Activated CD4-positive, alpha-beta T cell treated with anti-CD3 and anti-CD28 coated beads, Interleukin-2, amount 50 U/mL, for 24 hours (primary cell): ENCODE results near the gene ZNF775.

Experiments used
- DNase-seq, 2 donors: peaks; one replicate each; pipeline ENCODE4 v3.0.0-alpha.2; 2020; ENCODE audit warnings: low read depth in 1 of 2, low spot score in 1 of 2

Gene ZNF775

DNA sequence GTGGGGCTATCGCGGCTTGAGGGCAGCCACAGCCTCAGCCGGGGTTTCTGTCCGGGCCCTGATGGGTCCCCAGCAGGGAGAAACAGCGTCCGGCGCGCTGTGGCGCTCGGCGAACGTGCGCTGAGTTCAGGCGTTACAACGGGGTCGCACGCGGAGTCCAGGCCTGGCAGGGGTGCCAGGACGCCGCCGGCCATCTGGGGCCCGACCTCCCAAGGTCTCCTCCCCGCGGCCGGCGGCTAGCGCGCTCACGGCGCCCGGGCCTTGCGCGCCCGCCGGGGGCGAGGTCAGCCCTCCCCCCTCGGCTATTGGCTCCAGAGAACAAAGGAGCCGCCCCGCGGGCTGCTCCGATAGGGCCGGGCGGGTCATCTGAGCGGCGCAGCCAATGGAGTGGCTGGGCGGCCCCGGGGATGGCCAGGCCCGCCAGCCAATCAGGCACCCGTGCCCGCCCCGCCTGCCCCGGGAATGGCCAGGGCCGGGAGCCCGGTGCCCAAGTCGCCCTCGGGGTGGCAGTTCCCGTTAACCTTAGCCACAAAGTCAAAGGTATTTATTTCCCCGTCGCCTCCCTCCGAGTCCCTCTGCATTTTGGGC is at the start of gene ZNF775:
TSS of gene ZNF775 (plus strand) at position 478 of the 588 bp plus-strand sequence. CDS start 9,141 bp downstream, outside the sequence.
- peak; percentile 75 to 85 for DNase-seq

- no peak for DNase-seq
These were observed 49.6 kb upstream of the ZNF775 start for GRCh38 chr7:150329331-150330120.

- no peak for DNase-seq
These were observed 48.8 kb upstream of the ZNF775 start for GRCh38 chr7:150330211-150330885.

DNA sequence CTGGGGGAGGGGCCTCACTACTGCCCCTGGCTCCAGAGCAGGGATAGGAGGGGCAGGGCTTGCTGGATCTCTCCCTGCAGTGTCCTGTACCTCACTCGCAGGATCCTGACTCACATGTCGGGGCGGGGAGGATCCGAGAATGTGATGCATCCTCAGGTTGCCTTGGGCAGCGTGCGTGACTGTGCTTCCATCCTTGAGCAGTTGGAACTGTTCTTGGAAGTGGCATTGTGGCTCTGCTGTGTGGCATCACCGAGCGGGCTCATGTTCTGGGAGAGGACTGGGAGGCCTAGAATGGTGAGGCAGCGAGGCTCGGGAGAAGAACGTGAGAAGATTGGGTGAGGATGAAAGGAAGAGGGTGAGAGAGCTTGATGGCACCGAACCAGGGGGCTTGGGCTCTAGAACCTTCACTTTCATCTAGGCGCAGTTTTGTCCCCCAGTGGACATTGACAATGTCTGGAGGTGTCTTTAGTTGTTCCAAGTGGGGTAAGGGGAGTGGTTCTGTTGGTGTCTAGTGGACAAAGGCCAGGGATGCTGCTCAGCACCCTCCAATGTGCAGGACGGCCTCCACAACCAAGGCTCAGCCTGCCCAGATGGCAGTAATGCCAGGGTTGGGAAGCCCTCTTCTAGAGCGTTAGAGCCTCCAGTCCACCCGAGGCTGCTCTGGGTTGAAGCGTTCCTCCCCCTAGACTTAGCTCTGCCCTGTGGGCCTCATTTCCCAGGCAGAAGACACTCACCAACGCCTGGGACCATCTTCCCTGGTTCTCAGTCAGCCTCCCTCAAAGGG is 46.1 kb upstream of the ZNF775 start:
- no peak for DNase-seq

DNA sequence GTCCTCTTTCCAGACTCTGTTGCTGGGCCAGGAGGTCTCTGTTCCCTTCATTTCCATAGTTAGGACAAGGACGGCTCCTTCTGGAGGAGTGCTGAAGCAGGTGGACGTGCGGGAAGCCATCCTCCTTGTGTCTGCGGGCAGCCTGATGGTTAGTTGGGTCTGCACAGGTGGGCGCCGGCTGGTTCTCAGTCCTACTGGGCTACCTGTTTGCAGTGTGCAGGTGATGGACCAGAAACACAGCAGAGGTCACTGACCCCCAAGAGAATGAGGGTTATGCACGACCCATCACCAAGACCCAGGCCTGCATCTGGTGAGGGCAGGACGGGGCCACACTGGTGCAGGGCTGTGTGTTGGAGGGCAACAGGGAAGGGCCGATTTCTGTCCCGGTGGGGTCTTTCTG is 45.5 kb upstream of the ZNF775 start:
- DNase-seq = no peak

GRCh38 chr7:150334108-150334507 is 45.0 kb upstream of the ZNF775 start:
- no peak for DNase-seq

DNA sequence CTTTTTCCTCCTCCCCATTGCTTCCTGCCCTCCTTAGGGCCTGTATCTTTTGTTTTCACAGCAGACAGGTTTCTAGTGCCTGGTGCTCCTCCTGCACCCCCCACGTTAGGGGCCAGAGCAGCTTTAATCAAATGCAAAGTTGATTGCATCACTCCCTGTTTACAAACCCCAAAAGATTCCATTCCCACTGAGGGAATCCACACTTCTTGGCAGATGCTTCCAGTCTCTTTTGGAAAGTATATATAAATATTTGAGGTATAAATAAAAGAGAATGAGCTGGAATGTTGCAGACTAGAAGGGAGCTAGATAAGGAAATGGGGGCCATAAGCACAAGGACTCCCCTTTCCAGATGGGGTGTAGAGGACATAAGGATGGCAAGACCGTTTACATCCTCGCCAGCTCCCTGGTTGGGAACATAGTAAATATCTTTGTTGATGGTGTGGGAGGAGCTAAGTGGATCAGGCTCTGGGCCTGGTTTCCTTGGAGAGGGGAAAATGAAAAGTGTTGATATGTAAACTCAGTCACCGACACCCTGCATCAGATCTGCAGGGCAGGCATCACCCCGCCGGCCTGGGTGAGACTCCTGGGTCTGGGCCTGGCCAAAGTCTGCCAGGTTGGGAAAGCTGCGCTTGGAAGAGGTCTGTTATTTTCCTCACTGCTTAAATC is 43.9 kb upstream of the ZNF775 start:
- no peak for DNase-seq

GRCh38 chr7:150335774-150336112 is 43.4 kb upstream of the ZNF775 start:
- DNase-seq = no peak

GRCh38 chr7:150336746-150337145 is 42.4 kb upstream of the ZNF775 start:
- DNase-seq = no peak

GRCh38 chr7:150337179-150337578 is 42.0 kb upstream of the ZNF775 start:
- DNase-seq = no peak

GRCh38 chr7:150337659-150338081 is 41.5 kb upstream of the ZNF775 start:
- no peak for DNase-seq

GRCh38 chr7:150338166-150338829 is 40.8 kb upstream of the ZNF775 start:
- no peak for DNase-seq

- DNase-seq = no peak
These were observed 39.7 kb upstream of the ZNF775 start for GRCh38 chr7:150339409-150339809.

DNA sequence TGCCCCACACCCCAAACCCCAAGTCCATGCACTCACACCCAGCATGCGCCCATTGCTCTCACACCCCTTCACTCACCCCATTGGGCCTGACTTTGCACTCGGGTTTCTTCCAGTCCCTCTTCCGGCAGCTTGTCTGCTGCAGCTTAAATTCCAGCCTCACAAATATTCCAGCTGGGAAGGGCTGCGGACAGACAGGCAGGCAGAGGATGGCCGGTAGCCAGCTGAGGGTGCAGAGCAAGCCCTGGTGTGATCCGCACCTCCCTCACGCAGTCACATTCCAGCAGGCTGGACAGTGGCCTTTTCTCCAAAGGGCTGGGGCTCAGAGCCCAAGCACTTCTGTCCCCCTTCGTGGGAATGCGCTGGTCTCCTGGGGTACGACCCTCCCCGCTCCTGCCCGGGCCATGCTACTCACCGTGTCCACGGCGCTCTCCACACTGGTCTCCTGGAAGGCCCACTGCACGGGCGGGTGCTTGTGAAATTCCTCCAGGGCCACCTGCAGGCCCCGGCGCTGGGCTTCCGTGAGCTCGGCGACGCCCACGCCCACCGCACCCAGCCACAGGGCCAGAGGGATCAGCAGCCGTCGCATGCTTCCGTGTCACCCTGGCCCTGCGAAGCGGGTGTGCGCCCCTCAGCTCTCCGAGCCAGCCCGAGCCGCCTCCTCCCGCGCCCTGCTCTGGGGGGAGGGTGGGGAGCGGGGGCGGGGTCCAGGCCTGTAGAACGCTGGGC is 38.9 kb upstream of the ZNF775 start:
- DNase-seq = no peak

- DNase-seq = no peak
These were observed 38.3 kb upstream of the ZNF775 start for GRCh38 chr7:150340875-150341262.

- DNase-seq = no peak
These were observed 37.6 kb upstream of the ZNF775 start, which contains the start of gene RARRES2 for GRCh38 chr7:150341263-150342120. TSS of gene RARRES2 (minus strand) at chr7:150341629. CDS start at chr7:150340609, 1,020 bp downstream.

- DNase-seq = no peak
These were observed 37.1 kb upstream of the ZNF775 start for GRCh38 chr7:150342121-150342408.

DNA sequence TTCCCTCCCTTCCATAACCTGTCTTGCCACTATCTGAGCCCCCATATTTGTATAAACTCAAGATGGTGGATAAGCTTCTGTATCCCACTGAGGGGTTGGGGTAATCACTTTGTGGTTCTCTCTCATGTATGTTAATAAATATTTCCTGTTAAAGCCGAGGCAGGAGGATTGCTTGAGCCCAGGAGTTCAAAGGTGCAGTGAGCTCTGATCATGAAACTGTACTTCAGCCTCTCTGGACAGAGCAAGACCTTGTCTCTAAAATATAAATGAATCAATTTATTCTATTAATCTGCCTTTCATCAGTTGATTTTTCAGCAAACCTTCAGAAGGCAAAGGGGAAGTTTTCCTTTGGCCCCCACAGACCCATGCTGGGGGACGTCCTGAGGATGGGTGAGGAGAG is 35.9 kb upstream of the ZNF775 start:
- no peak for DNase-seq

DNA sequence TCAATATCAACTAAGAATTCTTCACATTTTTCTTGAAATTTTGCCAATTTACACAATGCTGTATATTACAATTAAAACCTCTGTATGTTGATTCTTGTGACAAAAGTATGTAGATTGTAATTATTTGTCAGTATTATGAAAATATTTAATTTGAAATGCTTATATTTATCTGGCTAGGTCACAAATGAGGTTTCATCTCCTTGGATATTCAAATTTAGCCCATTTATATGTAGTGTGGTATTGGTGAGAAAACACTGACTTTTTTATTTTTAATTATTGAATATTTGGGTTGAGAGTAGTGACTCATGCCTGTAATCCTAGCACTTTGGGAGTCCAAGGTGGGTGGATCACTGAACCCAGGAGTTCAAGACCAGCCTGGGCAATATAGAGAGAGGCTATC is 34.8 kb upstream of the ZNF775 start:
- DNase-seq = no peak
